Left lobe of liver (tissue), 2 donors: ENCODE results near the gene KMT2E. TPM values are rescaled to one million over a fixed set of nuclear protein-coding genes. Genes with fewer than 3 reads are reported as not detected.

Experiments used
- ATAC-seq: fragments of 200-7000 bp; cut with Tn5 transposase; one replicate; pipeline ENCODE4 v1.9.1; 2020; ENCODE audit warnings: mild to moderate bottlenecking, moderate library complexity
- DNase-seq: peaks from one replicate; pipeline ENCODE4 v3.0.0-alpha.2; 2020; ENCODE audit warnings: low spot score
- total RNA-seq: library from RNA; stranded (reverse); gene quantifications from one replicate; pipeline ENCODE4 v1.2.1, GENCODE V29; 2021
- donor health status: DM: no; HTN: no; CAD: no; lungs with moderate emphysema.
- donor health status: DM: no; HTN: yes; CAD: no.

Gene KMT2E
- total RNA-seq, 1 donor from 2014 or later: 22.9 TPM

- ATAC-seq: no peak
- DNase-seq: no peak
Observed at GRCh38 chr7:105006367-105007136, 7.5 kb upstream of the KMT2E start.

GRCh38 chr7:105007298-105007697, 6.7 kb upstream of the KMT2E start:
- ATAC-seq (no peak), DNase-seq (no peak)

- ATAC-seq: no peak
- DNase-seq: no peak
Observed at GRCh38 chr7:105009667-105010503, 4.1 kb upstream of the KMT2E start.

- DNase-seq (no peak), ATAC-seq (no peak)
Observed at GRCh38 chr7:105010504-105011130, 3.4 kb upstream of the KMT2E start.

- ATAC-seq: no peak
- DNase-seq: no peak
Observed at GRCh38 chr7:105011141-105011830, 2.7 kb upstream of the KMT2E start.

GRCh38 chr7:105011831-105012502, 2.0 kb upstream of the KMT2E start:
- no peak for DNase-seq
- ATAC-seq: no peak

- DNase-seq: peak; percentile 99
- peak; percentile 83 for ATAC-seq
Observed at GRCh38 chr7:105012503-105013220, 1.3 kb upstream of the KMT2E start.

GRCh38 chr7:105013221-105013815, 687 bp upstream of the KMT2E start:
- peak; percentile 96 for DNase-seq
- peak; percentile 76 for ATAC-seq

GRCh38 chr7:105014693-105015389, 836 bp downstream of the KMT2E start:
- DNase-seq (peak; percentile 58), ATAC-seq (peak; percentile 4)

GRCh38 chr7:105015390-105015965, 1.5 kb downstream of the KMT2E start:
- no peak for ATAC-seq
- DNase-seq: no peak

- ATAC-seq: no peak
- DNase-seq: no peak
Observed at GRCh38 chr7:105016068-105016708, 2.2 kb downstream of the KMT2E start.

- DNase-seq (no peak), ATAC-seq (no peak)
Observed at GRCh38 chr7:105016709-105017656, 3.0 kb downstream of the KMT2E start.

GRCh38 chr7:105017657-105018365, 3.8 kb downstream of the KMT2E start:
- ATAC-seq (no peak), DNase-seq (no peak)

GRCh38 chr7:105019269-105019668, 5.3 kb downstream of the KMT2E start:
- DNase-seq (no peak), ATAC-seq (no peak)

- ATAC-seq (no peak), DNase-seq (no peak)
Observed at GRCh38 chr7:105020926-105021325, 6.9 kb downstream of the KMT2E start.

- DNase-seq: no peak
Observed at GRCh38 chr7:105021352-105021751, 7.3 kb downstream of the KMT2E start.

More at GRCh38 chr7:105021352-105021751, 7.3 kb downstream of the KMT2E start:
- ATAC-seq: no peak
